Naive thymus-derived CD4-positive, alpha-beta T cell (primary cell): Measurements from ENCODE around the gene MBD3L2B. TPM values are rescaled to one million over a fixed set of nuclear protein-coding genes. Genes with fewer than 3 reads are reported as not detected.
"Not testable (repeated sequence)": the region's sequence is repeated elsewhere in the genome, so short reads cannot be mapped to it uniquely, and the experiment has no call there.

Experiments used
- ATAC-seq: fragments of 150-1000 bp; cut with Tn5 transposase; 2 replicates; pipeline ENCODE4 v1.10.0; 2021; ENCODE audit warnings: mild to moderate bottlenecking, moderate library complexity
- CTCF ChIA-PET: fragments of 350-600 bp; sonication (Branson Sonifier 250); formaldehyde crosslinking; loops from one replicate; lab custom pipeline; 2021; ENCODE audit warnings: antibody characterized with exemption; lab: Charles Lee
- POLR2A ChIA-PET: fragments of 350-600 bp; sonication (Branson Sonifier 250); formaldehyde crosslinking; loops from one replicate; lab custom pipeline; 2021; ENCODE audit warnings: antibody characterized with exemption, inconsistent platforms; lab: Charles Lee
- DNase-seq, 9 donors: peaks; one replicate each; pipeline versions ENCODE4 v3.0.0 to v3.0.0-alpha.2; 2020 to 2022; ENCODE audit warnings: mixed read lengths in 1 of 9
- H3K27ac ChIP-seq: one replicate; pipeline ENCODE4 v1.7.0; 2013; ENCODE audit warnings: mild to moderate bottlenecking, low read depth, low read length, moderate library complexity
- H3K27me3 ChIP-seq, 2 donors: one replicate each; pipeline ENCODE4 v1.7.0; 2013; ENCODE audit warnings: low read length in 2 of 2, mild to moderate bottlenecking in 2 of 2, moderate library complexity in 2 of 2; ENCODE audit not compliant: control insufficient read depth in 2 of 2, insufficient read depth in 2 of 2
- H3K36me3 ChIP-seq, 3 experiments: 1 replicate in 2 of 3; 2 replicates in 1 of 3; pipeline ENCODE4 v1.7.0; 2013; ENCODE audit warnings: low read length in 3 of 3, mild to moderate bottlenecking in 3 of 3, moderate library complexity in 1 of 3; ENCODE audit not compliant: insufficient read depth in 3 of 3, control insufficient read depth in 2 of 3
- H3K4me1 ChIP-seq, 2 donors: one replicate each; pipeline ENCODE4 v1.7.0; 2013; ENCODE audit warnings: low read length in 2 of 2, mild to moderate bottlenecking in 2 of 2, moderate library complexity in 1 of 2; ENCODE audit not compliant: control insufficient read depth in 2 of 2, insufficient read depth in 2 of 2
- H3K4me3 ChIP-seq: 2 replicates; pipeline ENCODE4 v1.7.0; 2013; ENCODE audit warnings: mild to moderate bottlenecking, low read length
- H3K9me3 ChIP-seq, 3 experiments: 1 replicate in 2 of 3; 2 replicates in 1 of 3; pipeline ENCODE4 v1.7.0; 2013; ENCODE audit warnings: low read length in 3 of 3; ENCODE audit not compliant: control insufficient read depth in 2 of 3
- H3K27ac Mint-ChIP-seq, 9 donors: one replicate each; pipeline ENCODE4 v1.8.0; 2020 to 2022; ENCODE audit warnings: mixed read lengths in 9 of 9, mild to moderate bottlenecking in 8 of 9, moderate library complexity in 5 of 9, inconsistent platforms in 2 of 9
- H3K27me3 Mint-ChIP-seq, 5 donors: one replicate each; pipeline ENCODE4 v1.8.0; 2021 to 2022; ENCODE audit warnings: mixed read lengths in 5 of 5, mild to moderate bottlenecking in 1 of 5
- H3K36me3 Mint-ChIP-seq, 5 donors: one replicate each; pipeline ENCODE4 v1.8.0; 2020 to 2022; ENCODE audit warnings: mixed read lengths in 5 of 5, mild to moderate bottlenecking in 3 of 5, inconsistent platforms in 1 of 5
- H3K4me1 Mint-ChIP-seq, 7 donors: one replicate each; pipeline ENCODE4 v1.8.0; 2020 to 2022; ENCODE audit warnings: mixed read lengths in 7 of 7, mild to moderate bottlenecking in 3 of 7, inconsistent platforms in 1 of 7
- H3K4me3 Mint-ChIP-seq, 10 donors: one replicate each; pipeline ENCODE4 v1.8.0; 2020 to 2022; ENCODE audit warnings: mild to moderate bottlenecking in 10 of 10, mixed read lengths in 10 of 10, moderate library complexity in 6 of 10, inconsistent platforms in 2 of 10
- H3K9me3 Mint-ChIP-seq, 11 donors: one replicate each; pipeline ENCODE4 v1.8.0; 2020 to 2022; ENCODE audit warnings: mixed read lengths in 11 of 11, mild to moderate bottlenecking in 4 of 11, inconsistent platforms in 1 of 11, moderate library complexity in 1 of 11
- intact Hi-C, 2 donors: fragments of 100-400 bp; cut with micrococcal nuclease; formaldehyde crosslinking; loops; one replicate each; pipeline ENCODE4 v1.15.1; 2023
- polyA plus RNA-seq, 2 donors: library from polyadenylated mRNA; unstranded; fragments of 300-500 nt; fragmentation: Illumina TruSeq; gene quantifications; one replicate each; pipeline ENCODE4 v1.2.3, GENCODE V29; 2021
- total RNA-seq, 6 experiments: library from RNA in 5 of 6; stranded (reverse) in 5 of 6; gene quantifications; 1 replicate in 5 of 6; 2 replicates in 1 of 6; pipeline ENCODE4 v1.2.3 and lab custom pipeline; 2021 to 2026

Gene MBD3L2B
- total and polyA plus RNA-seq, 7 experiments from 2014 or later: not detected

DNA sequence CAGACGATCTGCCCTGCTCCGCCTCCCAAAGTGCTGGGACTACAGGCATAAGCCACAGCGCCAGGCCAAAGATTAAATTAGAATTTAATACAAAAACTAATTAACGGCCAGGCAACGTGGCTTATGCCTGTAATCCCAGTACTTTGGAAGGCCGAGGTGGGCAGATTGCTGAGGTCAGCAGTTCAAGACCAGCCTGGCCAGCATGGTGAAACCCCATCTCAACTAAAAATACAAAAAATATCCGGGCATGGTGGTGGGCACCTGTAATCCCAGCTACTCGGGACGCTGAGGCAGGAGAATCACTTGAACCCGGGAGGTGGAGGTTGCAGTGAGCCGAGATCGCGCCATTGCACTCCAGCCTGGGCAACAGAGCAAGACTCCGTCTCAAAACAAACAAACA, 34.4 kb upstream of the MBD3L2B start:
- H3K9me3 ChIP-seq, ATAC-seq, H3K27ac Mint-ChIP-seq, H3K4me3 ChIP-seq, H3K27ac ChIP-seq, DNase-seq, H3K9me3 Mint-ChIP-seq, intact Hi-C loops, POLR2A ChIA-PET, H3K36me3 Mint-ChIP-seq, H3K27me3 ChIP-seq, H3K4me1 ChIP-seq, H3K4me3 Mint-ChIP-seq, H3K27me3 Mint-ChIP-seq, H3K36me3 ChIP-seq, H3K4me1 Mint-ChIP-seq, CTCF ChIA-PET: not testable (repeated sequence)

DNA sequence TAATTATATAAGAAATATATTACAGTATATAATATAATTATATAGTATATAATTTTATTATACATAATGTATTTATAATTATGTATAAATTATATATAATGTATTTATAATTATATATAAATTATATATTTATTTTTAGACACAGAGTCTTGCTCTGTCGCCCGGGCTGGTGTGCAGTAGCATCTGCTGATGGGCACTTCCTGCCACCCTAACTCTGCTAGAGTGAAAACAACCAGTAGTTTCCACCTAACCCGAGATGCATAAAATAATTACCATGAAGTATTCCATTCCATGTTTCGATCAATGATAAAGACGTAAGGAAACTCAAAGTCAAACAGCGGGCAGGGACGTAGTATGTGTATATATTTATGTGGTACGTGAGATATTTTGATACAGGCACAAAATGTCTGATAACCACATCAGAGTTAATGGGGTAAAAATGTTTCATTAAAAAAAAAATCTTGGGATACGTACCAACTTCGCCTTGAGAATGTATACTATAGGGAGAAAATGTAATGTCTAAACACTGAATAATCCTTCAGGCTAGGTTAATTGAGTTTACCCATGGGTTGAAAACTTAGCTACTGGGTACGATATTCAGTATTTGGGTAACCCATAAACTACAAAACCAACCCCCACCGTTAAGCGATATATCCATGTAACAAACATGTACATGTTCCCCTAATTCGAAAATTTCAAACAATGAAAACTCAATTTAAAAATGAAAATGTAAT, 33.6 kb upstream of the MBD3L2B start:
- H3K36me3 Mint-ChIP-seq, H3K4me1 ChIP-seq, H3K27ac Mint-ChIP-seq: not testable (repeated sequence)

DNA sequence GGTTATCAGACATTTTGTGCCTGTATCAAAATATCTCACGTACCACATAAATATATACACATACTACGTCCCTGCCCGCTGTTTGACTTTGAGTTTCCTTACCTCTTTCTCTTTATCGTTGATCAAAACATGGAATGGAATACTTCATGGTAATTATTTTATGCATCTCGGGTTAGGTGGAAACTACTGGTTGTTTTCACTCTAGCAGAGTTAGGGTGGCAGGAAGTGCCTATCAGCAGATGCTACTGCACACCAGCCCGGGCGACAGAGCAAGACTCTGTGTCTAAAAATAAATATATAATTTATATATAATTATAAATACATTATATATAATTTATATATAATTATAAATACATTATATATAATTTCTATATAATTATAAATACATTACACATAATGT, 31.7 kb upstream of the MBD3L2B start:
- CTCF ChIA-PET, H3K27me3 ChIP-seq, H3K27ac ChIP-seq, POLR2A ChIA-PET, H3K4me3 Mint-ChIP-seq, H3K36me3 Mint-ChIP-seq, ATAC-seq, H3K4me3 ChIP-seq, H3K4me1 ChIP-seq, H3K36me3 ChIP-seq, intact Hi-C loops, H3K27me3 Mint-ChIP-seq, H3K4me1 Mint-ChIP-seq, H3K9me3 ChIP-seq, H3K9me3 Mint-ChIP-seq, H3K27ac Mint-ChIP-seq: not testable (repeated sequence)
- DNase-seq: peak in 1 of 9 donors; percentile 10

More for the DNA sequence above, 33.6 kb upstream of the MBD3L2B start:
- ATAC-seq, H3K36me3 ChIP-seq, POLR2A ChIA-PET, H3K4me1 Mint-ChIP-seq, H3K27ac ChIP-seq, H3K4me3 Mint-ChIP-seq, H3K27me3 Mint-ChIP-seq, H3K9me3 Mint-ChIP-seq, H3K4me3 ChIP-seq, DNase-seq, intact Hi-C loops, CTCF ChIA-PET, H3K27me3 ChIP-seq, H3K9me3 ChIP-seq: not testable (repeated sequence)

DNA sequence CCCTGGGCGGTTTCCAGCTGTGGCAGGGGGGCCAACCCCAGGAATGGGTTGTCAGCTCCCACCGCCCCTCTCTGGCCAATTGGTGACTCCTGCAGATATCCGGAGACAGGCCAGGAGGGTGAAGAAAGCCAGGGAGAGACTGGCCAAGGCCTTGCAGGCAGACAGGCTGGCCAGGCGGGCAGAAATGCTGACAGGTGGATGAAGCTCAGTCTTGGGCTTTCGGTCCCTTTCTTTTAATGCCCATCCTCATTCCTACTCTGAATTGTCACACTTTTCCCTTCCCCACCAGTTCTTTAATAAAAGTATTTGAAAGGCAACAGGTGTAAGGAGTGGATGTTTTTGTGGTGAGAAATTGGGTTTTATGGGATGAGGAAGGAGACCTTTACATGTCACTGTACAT, 30.2 kb upstream of the MBD3L2B start:
- H3K36me3 ChIP-seq, CTCF ChIA-PET, DNase-seq, H3K27me3 Mint-ChIP-seq, H3K27ac ChIP-seq, ATAC-seq, intact Hi-C loops, H3K4me3 Mint-ChIP-seq, POLR2A ChIA-PET, H3K4me3 ChIP-seq, H3K27me3 ChIP-seq, H3K27ac Mint-ChIP-seq, H3K36me3 Mint-ChIP-seq, H3K9me3 Mint-ChIP-seq, H3K9me3 ChIP-seq, H3K4me1 ChIP-seq, H3K4me1 Mint-ChIP-seq: not testable (repeated sequence)

DNA sequence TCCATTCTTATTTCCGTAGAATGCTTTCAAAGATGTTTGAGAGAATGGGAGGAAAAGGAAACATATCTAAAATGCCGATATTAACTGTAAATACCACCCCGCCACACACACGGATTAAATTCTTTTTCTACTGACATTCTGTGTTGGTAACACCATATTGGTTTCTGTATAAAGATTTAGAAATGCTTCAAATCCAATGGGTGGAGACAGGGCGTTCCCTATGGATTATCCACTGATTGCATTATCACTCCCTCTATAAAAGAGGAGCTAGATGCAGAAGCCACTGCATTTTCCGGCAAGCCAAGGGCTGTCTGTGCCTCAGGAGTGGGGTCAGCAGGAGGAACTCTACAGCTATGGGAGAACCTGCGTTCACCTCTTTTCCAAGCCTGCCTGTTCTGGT, 27.8 kb upstream of the MBD3L2B start, which contains the start of gene MBD3L2:
TSS of gene MBD3L2 (plus strand) at position 301 of the 400 bp plus-strand sequence. CDS start at position 354, 53 bp downstream.
- H3K4me1 Mint-ChIP-seq, H3K4me3 Mint-ChIP-seq, H3K27me3 Mint-ChIP-seq, H3K4me3 ChIP-seq, POLR2A ChIA-PET, DNase-seq, H3K27ac Mint-ChIP-seq, intact Hi-C loops, H3K36me3 ChIP-seq, H3K27ac ChIP-seq, CTCF ChIA-PET, H3K9me3 ChIP-seq, H3K9me3 Mint-ChIP-seq, H3K4me1 ChIP-seq, ATAC-seq, H3K36me3 Mint-ChIP-seq, H3K27me3 ChIP-seq: not testable (repeated sequence)

DNA sequence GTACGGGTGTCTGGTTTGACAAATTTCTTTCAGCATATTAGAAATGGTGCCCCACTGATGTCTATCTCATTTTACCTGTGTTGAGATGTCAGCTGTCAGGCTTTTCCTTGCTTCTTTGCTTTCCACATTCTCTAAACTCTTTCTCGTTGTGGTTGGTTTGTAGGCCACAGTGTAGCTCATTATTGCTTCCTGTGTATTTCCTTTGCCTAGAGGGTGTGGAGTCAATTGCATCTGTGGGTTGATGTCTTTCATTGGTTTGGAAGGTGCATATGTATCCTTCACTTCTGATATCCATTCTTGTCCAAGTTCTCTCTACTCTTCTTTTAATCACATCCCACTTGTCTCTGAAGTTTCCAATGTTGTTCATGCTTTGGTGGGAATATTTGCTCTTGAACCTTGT, 20.3 kb upstream of the MBD3L2B start:
- intact Hi-C loops, H3K9me3 Mint-ChIP-seq, H3K27ac Mint-ChIP-seq, H3K9me3 ChIP-seq, H3K27me3 ChIP-seq, ATAC-seq, H3K36me3 ChIP-seq, H3K4me1 Mint-ChIP-seq, H3K4me3 Mint-ChIP-seq, H3K27ac ChIP-seq, POLR2A ChIA-PET, H3K36me3 Mint-ChIP-seq, H3K4me1 ChIP-seq, DNase-seq, H3K4me3 ChIP-seq, CTCF ChIA-PET, H3K27me3 Mint-ChIP-seq: not testable (repeated sequence)

DNA sequence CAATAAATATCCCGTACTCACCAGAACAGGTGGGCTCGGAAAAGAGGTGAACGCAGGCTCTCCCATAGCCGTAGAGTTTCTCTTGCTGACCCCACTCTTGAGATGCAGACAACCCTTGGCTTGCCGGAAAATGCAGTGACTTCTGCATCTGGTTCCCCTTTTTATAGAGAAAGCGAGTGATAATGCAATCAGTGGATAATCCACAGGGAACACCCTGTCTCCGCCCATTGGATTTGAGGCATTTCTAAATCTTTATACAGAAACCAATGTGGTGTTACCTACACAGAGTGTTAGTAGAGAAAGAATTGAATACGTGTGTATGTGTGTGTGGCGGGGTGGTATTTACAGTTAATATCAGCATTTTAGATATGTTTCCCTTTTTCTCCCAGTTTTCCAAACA, 18.8 kb upstream of the MBD3L2B start, which contains the start of gene MBD3L4:
TSS of gene MBD3L4 (minus strand) at position 101 of the 400 bp plus-strand sequence. CDS start at position 66, 35 bp downstream.
- H3K4me1 Mint-ChIP-seq, H3K4me3 Mint-ChIP-seq, H3K27ac Mint-ChIP-seq, H3K27me3 Mint-ChIP-seq, POLR2A ChIA-PET, DNase-seq, intact Hi-C loops, H3K27ac ChIP-seq, CTCF ChIA-PET, H3K9me3 Mint-ChIP-seq, H3K4me3 ChIP-seq, ATAC-seq, H3K27me3 ChIP-seq, H3K36me3 Mint-ChIP-seq, H3K4me1 ChIP-seq, H3K36me3 ChIP-seq, H3K9me3 ChIP-seq: not testable (repeated sequence)
